ENCODE data around the gene S1PR2.
A peak's percentile ranks its signal among the peaks of the same experiment; 100 is the strongest.

S1PR2 gene

GRCh38 chr19:10214784-10215183, 16.3 kb downstream of the S1PR2 start:
- Histone ChIP-seq H3K79me1 (replicated peaks; ENCODE audit: low read length, poor library complexity, severe bottlenecking) (no peaks in the 10 kb centered on the region), H3K9me3 (ENCODE audit: control insufficient read depth, low read length) (no peaks in the 10 kb centered on the region), H3K27me3 (ENCODE audit: control insufficient read depth in 1 of 2, insufficient read depth in 1 of 2, low read length in 2 of 2) (no peaks in the 10 kb centered on the region), H2BK12ac (ENCODE audit: low read length in 2 of 2) (no peak overlapping the region), H3K4me2 (ENCODE audit: low read length, poor library complexity, severe bottlenecking) (no peak overlapping the region), H3K9ac (ENCODE audit: low read length) (no peak overlapping the region), H2BK15ac (ENCODE audit: low read depth, poor library complexity, severe bottlenecking) (no peak overlapping the region), H3K36me3 (ENCODE audit: control insufficient read depth in 1 of 2, insufficient read depth in 2 of 2, low read depth in 1 of 2, low read length in 2 of 2) (no peaks in the 10 kb centered on the region), H4K8ac (ENCODE audit: low read length) (no peak overlapping the region), H2BK120ac (ENCODE audit: low read depth, low read length) (no peak overlapping the region), H3K4me3 (ENCODE audit: insufficient read depth in 1 of 2, low read depth in 1 of 2, low read length in 2 of 2) (no peak overlapping the region), H3K23ac (ENCODE audit: low read length in 2 of 2) (no peak overlapping the region), H3K14ac (ENCODE audit: low read length in 2 of 2) (no peak overlapping the region), H3K4ac (ENCODE audit: low read depth in 1 of 2, low read length in 2 of 2) (no peak overlapping the region), H3K27ac (ENCODE audit: low read length, poor library complexity, severe bottlenecking) (no peak overlapping the region), H2AFZ (ENCODE audit: low read depth, low read length) (no peak overlapping the region), H3K4me1 (ENCODE audit: control insufficient read depth, insufficient read depth, low read depth, low read length) (peaks cover 1% of the 10 kb centered on the region), H3K18ac (ENCODE audit: low read depth in 1 of 2, low read length in 2 of 2) (no peak overlapping the region), H2AK5ac (ENCODE audit: low read length, severe bottlenecking) (no peak overlapping the region), H4K91ac (ENCODE audit: low read length) (no peak overlapping the region), H2BK5ac (ENCODE audit: low read depth, low read length, poor library complexity, severe bottlenecking) (no peak overlapping the region)
- 74% methylated on average over 5 of the region's 5 CpGs for WGBS
- no peak for DNase-seq

GRCh38 chr19:10211691-10212090, 19.4 kb downstream of the S1PR2 start:
- H4K8ac ChIP-seq (ENCODE audit: low read length), result no peak overlapping the region
- 85% methylated on average over 6 of the region's 6 CpGs for WGBS

GRCh38 chr19:10211061-10211460, 20.1 kb downstream of the S1PR2 start:
- H3K23ac ChIP-seq (ENCODE audit: low read length in 2 of 2), result no peak overlapping the region
- no peak overlapping the region for H2BK15ac ChIP-seq (ENCODE audit: low read depth, poor library complexity, severe bottlenecking)
- H2AK5ac ChIP-seq (ENCODE audit: low read length, severe bottlenecking), result no peak overlapping the region
- H2BK5ac ChIP-seq (ENCODE audit: low read depth, low read length, poor library complexity, severe bottlenecking), result no peak overlapping the region
- no peak overlapping the region for H3K9ac ChIP-seq (ENCODE audit: low read length)
- peaks cover 5% of the 10 kb centered on the region for H3K9me3 ChIP-seq (ENCODE audit: control insufficient read depth, low read length)
- 80% methylated on average over 1 of the region's 4 CpGs for WGBS
- H3K4me2 ChIP-seq (ENCODE audit: low read length, poor library complexity, severe bottlenecking), result no peak overlapping the region
- no peak overlapping the region for H3K14ac ChIP-seq (ENCODE audit: low read length in 2 of 2)
- H2AFZ ChIP-seq (ENCODE audit: low read depth, low read length), result no peak overlapping the region
- no peak for DNase-seq
- no peaks in the 10 kb centered on the region for H3K79me1 ChIP-seq (replicated peaks; ENCODE audit: low read length, poor library complexity, severe bottlenecking)
- H3K36me3 ChIP-seq (ENCODE audit: control insufficient read depth in 1 of 2, insufficient read depth in 2 of 2, low read depth in 1 of 2, low read length in 2 of 2), result no peaks in the 10 kb centered on the region
- no peak overlapping the region for H2BK12ac ChIP-seq (ENCODE audit: low read length in 2 of 2)
- H3K4me1 ChIP-seq (ENCODE audit: control insufficient read depth, insufficient read depth, low read depth, low read length), result peaks cover 5% of the 10 kb centered on the region
- no peak overlapping the region for H3K4me3 ChIP-seq (ENCODE audit: insufficient read depth in 1 of 2, low read depth in 1 of 2, low read length in 2 of 2)
- H3K27me3 ChIP-seq (ENCODE audit: control insufficient read depth in 1 of 2, insufficient read depth in 1 of 2, low read length in 2 of 2), result no peaks in the 10 kb centered on the region
- H4K8ac ChIP-seq (ENCODE audit: low read length), result no peak overlapping the region
- no peak overlapping the region for H3K18ac ChIP-seq (ENCODE audit: low read depth in 1 of 2, low read length in 2 of 2)
- no peak overlapping the region for H2BK120ac ChIP-seq (ENCODE audit: low read depth, low read length)
- no peak overlapping the region for H3K27ac ChIP-seq (ENCODE audit: low read length, poor library complexity, severe bottlenecking)
- H4K91ac ChIP-seq (ENCODE audit: low read length), result no peak overlapping the region
- no peak overlapping the region for H3K4ac ChIP-seq (ENCODE audit: low read depth in 1 of 2, low read length in 2 of 2)

More at GRCh38 chr19:10211691-10212090, 19.4 kb downstream of the S1PR2 start:
- Histone ChIP-seq H3K27me3 (ENCODE audit: control insufficient read depth in 1 of 2, insufficient read depth in 1 of 2, low read length in 2 of 2) (no peaks in the 10 kb centered on the region), H3K23ac (ENCODE audit: low read length in 2 of 2) (no peak overlapping the region), H3K18ac (ENCODE audit: low read depth in 1 of 2, low read length in 2 of 2) (no peak overlapping the region), H2AFZ (ENCODE audit: low read depth, low read length) (no peak overlapping the region), H3K27ac (ENCODE audit: low read length, poor library complexity, severe bottlenecking) (no peak overlapping the region), H2BK120ac (ENCODE audit: low read depth, low read length) (no peak overlapping the region), H2AK5ac (ENCODE audit: low read length, severe bottlenecking) (no peak overlapping the region), H2BK5ac (ENCODE audit: low read depth, low read length, poor library complexity, severe bottlenecking) (no peak overlapping the region), H3K4me2 (ENCODE audit: low read length, poor library complexity, severe bottlenecking) (no peak overlapping the region), H3K9ac (ENCODE audit: low read length) (no peak overlapping the region), H3K36me3 (ENCODE audit: control insufficient read depth in 1 of 2, insufficient read depth in 2 of 2, low read depth in 1 of 2, low read length in 2 of 2) (no peaks in the 10 kb centered on the region), H3K79me1 (replicated peaks; ENCODE audit: low read length, poor library complexity, severe bottlenecking) (no peaks in the 10 kb centered on the region), H2BK15ac (ENCODE audit: low read depth, poor library complexity, severe bottlenecking) (no peak overlapping the region), H4K91ac (ENCODE audit: low read length) (no peak overlapping the region), H3K9me3 (ENCODE audit: control insufficient read depth, low read length) (peaks cover 5% of the 10 kb centered on the region), H3K4me1 (ENCODE audit: control insufficient read depth, insufficient read depth, low read depth, low read length) (no peaks in the 10 kb centered on the region), H2BK12ac (ENCODE audit: low read length in 2 of 2) (no peak overlapping the region), H3K14ac (ENCODE audit: low read length in 2 of 2) (no peak overlapping the region), H3K4ac (ENCODE audit: low read depth in 1 of 2, low read length in 2 of 2) (no peak overlapping the region), H3K4me3 (ENCODE audit: insufficient read depth in 1 of 2, low read depth in 1 of 2, low read length in 2 of 2) (no peak overlapping the region)
- no peak for DNase-seq

GRCh38 chr19:10209315-10209714, 21.8 kb downstream of the S1PR2 start:
- 63% methylated on average over 4 of the region's 4 CpGs for WGBS
- peaks cover 5% of the 10 kb centered on the region for H3K9me3 ChIP-seq (ENCODE audit: control insufficient read depth, low read length)

More at GRCh38 chr19:10209315-10209714, 21.8 kb downstream of the S1PR2 start:
- H4K91ac ChIP-seq (ENCODE audit: low read length), result no peak overlapping the region
- H3K4me1 ChIP-seq (ENCODE audit: control insufficient read depth, insufficient read depth, low read depth, low read length), result peaks cover 5% of the 10 kb centered on the region
- no peak overlapping the region for H3K23ac ChIP-seq (ENCODE audit: low read length in 2 of 2)
- H3K18ac ChIP-seq (ENCODE audit: low read depth in 1 of 2, low read length in 2 of 2), result no peak overlapping the region
- H3K27me3 ChIP-seq (ENCODE audit: control insufficient read depth in 1 of 2, insufficient read depth in 1 of 2, low read length in 2 of 2), result no peaks in the 10 kb centered on the region
- no peak overlapping the region for H3K4me2 ChIP-seq (ENCODE audit: low read length, poor library complexity, severe bottlenecking)
- no peak overlapping the region for H2BK15ac ChIP-seq (ENCODE audit: low read depth, poor library complexity, severe bottlenecking)
- no peak overlapping the region for H3K27ac ChIP-seq (ENCODE audit: low read length, poor library complexity, severe bottlenecking)
- H3K4ac ChIP-seq (ENCODE audit: low read depth in 1 of 2, low read length in 2 of 2), result no peak overlapping the region
- H4K8ac ChIP-seq (ENCODE audit: low read length), result no peak overlapping the region
- H2BK12ac ChIP-seq (ENCODE audit: low read length in 2 of 2), result no peak overlapping the region
- no peak overlapping the region for H2BK120ac ChIP-seq (ENCODE audit: low read depth, low read length)
- H3K4me3 ChIP-seq (ENCODE audit: insufficient read depth in 1 of 2, low read depth in 1 of 2, low read length in 2 of 2), result no peak overlapping the region
- no peak overlapping the region for H3K9ac ChIP-seq (ENCODE audit: low read length)
- H3K14ac ChIP-seq (ENCODE audit: low read length in 2 of 2), result no peak overlapping the region
- no peaks in the 10 kb centered on the region for H3K36me3 ChIP-seq (ENCODE audit: control insufficient read depth in 1 of 2, insufficient read depth in 2 of 2, low read depth in 1 of 2, low read length in 2 of 2)
- no peak overlapping the region for H2AK5ac ChIP-seq (ENCODE audit: low read length, severe bottlenecking)
- no peak overlapping the region for H2AFZ ChIP-seq (ENCODE audit: low read depth, low read length)
- DNase-seq, result peak; percentile 35
- H3K79me1 ChIP-seq (replicated peaks; ENCODE audit: low read length, poor library complexity, severe bottlenecking), result no peaks in the 10 kb centered on the region
- no peak overlapping the region for H2BK5ac ChIP-seq (ENCODE audit: low read depth, low read length, poor library complexity, severe bottlenecking)
